Mucosa of gallbladder (tissue), 1 donor: Measurements from ENCODE around the gene N4BP2L1. TPM values are rescaled to one million over a fixed set of nuclear protein-coding genes. Genes with fewer than 3 reads are reported as not detected.

ENCODE experiments used
- DNase-seq: peaks from one replicate; pipeline ENCODE4 v3.0.0-alpha.2; 2020; ENCODE audit warnings: low spot score
- total RNA-seq: library from RNA; stranded (reverse); gene quantifications from one replicate; pipeline ENCODE4 v1.2.1, GENCODE V29; 2021
- donor health status: DM: no; HTN: no; CAD: no.

The N4BP2L1 gene
- total RNA-seq, 1 donor from 2014 or later = 7.2 TPM

DNA sequence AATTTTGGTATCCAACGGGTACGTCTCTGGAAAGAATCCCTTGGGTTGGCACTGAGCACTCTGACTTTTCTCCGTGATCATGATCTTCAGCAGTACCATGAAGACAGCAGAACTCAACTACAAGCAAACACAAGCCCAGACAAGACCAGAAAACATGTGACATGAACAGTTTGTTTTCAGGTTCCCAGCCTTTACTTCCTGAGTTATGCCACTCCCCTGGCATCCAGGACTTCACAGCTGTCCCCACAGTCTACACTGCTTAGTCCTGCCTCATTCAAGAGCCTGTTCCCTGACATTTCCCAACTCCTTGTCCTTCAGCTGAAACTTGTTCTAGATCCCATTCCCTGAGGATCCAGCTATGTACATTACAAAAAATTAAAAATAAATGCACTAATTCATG is 4.9 kb upstream of the N4BP2L1 start:
- no peak for DNase-seq

DNA sequence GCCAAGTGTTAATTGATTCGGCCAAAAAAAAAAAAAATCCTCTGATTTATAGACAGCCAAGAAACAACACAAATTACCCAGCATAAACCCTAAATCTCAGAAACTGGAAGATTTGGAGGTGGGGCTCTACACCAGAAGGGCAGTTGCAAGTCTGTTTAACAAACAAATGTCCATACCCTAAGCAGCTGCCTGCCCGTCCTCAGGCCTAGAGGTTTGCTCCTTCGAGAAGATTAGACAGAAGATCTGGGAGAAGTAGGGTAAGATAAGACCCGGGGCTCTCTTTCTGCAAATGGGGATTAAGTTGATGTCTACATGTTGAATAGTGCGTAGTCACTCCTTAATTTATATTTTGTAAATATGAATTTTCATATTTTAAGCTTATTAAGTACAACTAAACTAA is 3.4 kb upstream of the N4BP2L1 start:
- DNase-seq = no peak

DNA sequence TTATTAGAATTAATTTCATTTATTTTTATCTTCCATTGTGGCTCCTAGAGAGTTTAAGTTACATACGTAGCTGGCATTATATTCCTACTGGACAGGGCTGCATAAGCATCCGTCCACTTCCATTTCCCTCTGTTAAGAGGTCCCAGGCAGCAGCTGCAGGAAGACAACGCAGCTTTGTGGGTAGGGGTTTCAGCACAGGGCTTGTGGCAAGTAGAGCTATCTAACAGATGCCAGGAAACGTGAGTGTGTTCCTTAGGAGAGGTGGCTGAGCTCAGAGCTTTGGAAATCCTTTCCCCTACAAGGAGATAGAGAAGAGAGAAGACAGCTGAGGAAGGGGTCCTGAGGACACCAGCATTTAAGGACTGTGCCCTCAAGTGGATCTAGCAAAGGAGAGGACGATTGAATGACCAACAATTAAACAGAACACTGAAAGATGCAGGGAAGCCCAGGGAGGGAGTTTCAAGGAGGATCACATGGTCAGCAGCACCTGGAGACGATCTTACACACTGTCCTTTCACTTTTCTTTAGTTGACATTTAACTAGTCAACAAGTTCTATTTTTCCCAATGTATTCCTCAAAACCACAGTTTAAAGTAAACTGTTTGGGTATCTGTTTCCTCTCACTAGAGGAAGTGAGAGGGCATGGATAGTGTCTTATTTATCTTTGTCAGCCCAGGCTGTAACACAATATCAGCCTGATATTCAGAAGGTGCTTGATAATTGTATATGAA is 2.3 kb upstream of the N4BP2L1 start:
- DNase-seq = no peak

DNA sequence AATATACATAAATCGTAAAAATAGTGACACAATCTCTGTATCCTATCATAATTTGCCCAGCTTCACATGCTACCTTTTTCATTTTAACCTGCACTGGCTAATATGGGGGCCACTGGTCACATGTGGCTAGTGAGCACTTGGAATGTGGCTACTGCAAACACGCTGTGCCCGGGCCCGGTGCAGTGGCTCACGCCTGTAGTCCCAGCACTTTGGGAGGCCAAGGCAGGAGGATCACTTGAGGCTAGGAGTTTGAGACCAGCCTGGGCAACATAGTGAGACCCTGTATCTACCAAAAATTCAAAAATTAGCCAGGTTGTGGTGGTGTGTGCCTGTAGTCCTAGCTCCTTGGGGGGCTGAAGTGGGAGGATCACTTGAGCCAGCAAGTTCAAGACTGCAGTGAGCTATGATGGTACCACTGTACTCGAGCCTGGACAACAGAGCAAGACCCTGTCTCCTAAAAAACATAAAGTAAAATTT is 1.5 kb upstream of the N4BP2L1 start:
- no peak for DNase-seq

DNA sequence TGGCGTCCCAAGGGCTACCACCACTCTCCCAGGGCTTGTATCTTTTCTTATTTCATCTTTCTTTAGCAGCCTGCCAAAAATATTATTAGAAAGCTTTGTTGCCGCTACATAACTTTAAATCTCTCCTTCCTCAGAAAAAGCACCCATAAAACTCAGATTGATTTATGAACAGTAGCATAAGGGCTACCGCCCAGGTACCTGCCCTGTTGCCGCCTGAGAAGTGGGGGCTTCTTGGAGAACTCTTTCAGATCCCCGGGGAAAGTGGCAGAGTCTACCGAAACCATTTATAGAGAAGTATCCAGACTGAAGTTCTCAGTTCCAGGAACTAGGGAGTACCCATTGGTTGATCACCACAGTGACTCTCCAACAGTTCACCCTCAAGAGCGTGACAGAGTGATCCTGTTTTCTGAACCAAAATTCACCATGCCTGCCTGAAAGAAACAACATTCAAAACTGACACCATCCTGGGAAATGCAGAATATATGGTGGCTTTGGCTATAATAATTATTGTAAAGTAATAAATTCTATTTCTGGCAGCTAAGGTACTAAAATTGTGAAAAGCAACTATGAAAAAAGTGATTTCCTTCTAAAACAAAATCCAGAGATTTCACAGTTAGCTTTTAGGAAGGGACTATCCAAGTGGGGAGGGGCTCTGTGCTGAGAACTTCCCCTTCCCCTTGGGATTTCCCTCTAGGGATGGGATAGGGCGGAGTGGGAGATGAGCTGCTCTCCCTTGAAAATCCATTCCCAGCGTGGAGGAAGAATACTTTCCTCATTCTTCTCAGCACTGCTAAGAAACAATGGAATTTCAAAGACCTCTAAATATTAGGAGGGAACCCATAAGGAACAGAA is 877 bp upstream of the N4BP2L1 start:
- DNase-seq = no peak

DNA sequence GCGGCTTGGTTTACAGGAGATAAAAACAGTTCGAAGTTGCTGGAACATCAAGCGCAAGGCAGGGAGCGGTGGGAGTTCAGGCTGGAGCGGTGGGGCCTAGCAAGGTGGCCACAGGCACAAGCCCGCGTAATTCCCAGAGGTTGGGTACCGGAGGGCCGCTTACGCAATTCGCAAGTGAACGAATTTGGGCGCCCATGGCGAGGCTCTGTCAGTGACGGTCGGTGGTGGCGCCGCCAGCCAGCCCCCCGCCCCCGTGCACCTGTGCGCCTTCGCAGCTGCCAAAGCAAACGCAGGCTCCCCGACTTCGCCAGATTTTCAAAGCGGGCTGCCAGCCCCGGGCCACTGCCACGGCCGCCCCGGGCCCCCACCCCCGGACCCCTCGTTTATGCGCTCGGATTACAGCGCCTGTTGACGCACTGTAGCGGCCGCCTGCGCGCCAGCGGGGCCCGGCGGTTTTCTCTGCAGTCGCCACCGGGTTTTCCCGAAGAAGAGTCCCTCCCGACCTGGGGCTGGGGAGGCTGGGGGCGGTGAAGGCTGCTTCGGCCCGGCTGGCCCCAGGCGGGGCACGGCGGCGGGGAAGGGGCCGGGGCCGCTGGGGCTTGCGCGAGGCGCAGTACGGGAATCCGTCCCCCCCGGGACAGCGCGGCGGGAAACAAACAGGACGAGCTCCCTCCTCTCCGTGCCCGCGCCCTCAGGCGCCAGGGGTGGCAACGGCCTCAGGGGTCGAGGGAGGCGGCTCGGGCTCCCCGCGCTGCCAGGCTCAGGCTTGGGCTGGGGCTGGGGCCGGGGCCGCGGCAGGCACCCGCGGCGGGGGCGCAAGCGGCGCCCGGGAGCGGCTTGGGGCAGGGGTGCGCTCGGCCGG is 709 bp downstream of the N4BP2L1 start:
- DNase-seq = peak; percentile 25

DNA sequence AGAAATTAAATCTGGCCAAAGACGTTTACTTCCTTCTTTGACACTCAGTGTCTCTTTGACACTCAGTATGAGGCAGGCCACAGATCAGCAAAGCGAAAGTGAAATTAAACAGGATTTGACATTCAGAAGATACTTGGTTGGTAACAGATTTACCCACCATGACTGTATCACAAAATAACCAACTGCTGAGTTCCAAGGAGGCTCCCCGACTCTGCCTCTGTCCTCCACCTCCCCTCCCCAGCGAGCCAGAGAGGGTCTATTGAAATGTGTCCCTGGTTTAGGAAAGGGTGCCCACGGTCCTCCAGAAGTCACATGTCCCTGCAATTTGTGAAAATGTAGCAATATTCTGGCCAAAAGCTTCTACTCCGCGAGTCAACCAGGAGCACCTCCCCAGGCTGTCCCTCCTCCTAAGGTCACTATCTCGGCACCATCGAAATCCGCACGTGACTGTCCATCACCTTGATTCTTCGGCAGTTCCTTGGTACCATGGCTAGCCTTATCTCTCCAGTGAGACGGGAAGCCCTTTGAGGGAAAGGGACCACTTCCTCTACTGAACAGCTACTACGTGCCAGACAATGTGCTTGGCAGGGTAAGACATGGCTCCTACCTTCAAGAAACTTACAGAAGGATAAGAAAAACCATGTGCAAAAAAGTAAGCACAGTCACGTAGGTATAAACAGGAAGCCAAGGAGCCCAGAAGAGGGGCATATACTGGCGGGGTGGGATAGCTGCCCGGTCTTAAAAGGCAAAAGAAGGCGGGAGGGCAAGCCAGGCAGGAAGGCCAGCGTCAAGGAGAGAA is 1.5 kb downstream of the N4BP2L1 start:
- DNase-seq = no peak

DNA sequence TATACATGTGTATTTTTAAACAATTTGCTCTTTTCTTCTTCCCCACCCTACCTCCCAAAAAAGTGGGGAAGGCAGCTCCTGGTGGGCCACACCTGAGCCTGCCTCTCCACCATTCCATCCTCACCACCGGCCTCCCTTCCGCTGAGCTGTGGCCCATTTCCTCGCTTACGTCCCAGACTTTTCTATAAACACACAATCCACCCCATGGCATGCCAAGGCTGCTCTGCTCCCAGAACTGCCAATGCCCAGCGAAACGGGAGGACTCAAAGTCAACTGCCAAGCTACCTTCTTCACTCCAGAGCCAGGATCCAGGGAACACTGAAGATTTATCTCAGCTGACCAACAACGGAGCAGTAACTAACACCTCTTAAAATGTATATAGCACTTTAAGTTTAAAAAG is 2.8 kb downstream of the N4BP2L1 start:
- no peak for DNase-seq

DNA sequence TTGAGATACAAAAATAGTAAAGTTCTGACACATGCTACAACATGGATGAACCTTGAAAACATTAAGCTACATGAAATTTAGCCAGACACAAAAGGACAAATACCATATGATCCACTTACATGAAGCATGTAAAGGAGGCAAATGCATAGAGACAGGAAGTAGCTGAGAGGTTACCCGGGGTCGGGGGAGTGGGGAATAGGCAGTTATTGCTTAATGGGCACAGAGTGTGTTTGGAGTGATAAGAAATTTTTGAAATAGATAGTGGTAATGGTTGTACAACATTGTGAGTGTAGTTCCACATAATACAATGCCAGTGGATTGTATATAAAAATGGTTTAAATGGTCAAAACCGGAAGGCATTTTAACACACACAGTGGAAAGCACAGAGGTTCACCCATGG is 4.3 kb downstream of the N4BP2L1 start:
- no peak for DNase-seq

DNA sequence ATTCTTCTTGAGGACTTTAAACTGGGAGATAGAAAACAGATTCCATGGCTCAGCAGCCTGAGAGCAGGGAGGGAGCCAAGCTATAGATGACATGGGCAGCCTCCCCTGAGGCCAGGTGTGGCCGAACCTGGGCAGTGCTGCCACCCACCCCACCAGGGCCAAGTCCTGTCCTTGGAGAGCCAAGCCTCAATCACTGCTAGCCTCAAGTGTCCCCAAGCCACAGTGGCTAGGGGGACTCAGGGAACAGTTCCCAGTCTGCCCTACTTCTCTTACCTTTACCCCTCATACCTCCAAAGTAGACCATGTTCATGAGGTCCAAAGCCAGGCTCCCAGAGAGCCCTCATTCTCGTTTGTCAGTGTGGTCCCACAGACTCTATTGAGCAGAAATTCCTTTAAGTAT is 8.1 kb downstream of the N4BP2L1 start:
- DNase-seq = no peak

DNA sequence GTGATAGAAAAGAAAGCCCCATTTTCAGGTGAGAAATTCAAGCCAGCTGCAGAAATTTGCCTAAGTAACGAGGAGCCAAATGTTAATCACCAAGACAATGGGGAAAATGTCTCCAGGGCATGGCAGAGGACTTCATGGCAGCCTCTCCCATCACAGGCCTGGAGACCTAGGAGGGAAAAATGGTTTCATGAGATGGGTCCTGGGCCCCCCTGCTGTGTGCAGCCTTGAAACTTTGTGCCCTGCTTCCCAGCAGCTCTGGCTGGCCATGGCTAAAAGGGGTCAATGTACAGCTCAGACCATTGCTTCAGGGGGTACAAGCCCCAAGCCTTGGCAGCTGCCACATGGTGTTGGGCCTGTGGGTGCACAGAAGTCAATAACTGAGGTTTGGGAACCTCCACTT is 9.9 kb downstream of the N4BP2L1 start:
- DNase-seq = no peak

DNA sequence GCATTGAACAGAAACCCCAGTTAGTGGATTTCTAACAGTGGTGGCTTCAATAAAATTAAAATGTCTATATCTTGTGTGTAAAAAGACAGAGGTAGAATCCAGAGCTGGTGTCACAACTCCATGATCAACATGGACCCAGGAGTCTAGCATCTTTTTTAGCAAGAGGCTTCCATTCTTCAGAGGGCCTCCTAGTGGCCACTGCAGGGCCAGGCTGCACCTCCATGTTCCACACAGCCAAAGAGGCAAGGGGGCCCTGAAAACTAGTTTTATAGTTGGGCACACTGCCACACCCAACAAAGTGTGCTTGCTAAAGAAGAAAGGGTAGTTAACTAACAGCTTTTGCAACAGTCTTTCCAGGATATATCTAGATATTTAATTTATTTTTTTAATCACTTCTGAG is 12.9 kb downstream of the N4BP2L1 start:
- DNase-seq = no peak

DNA sequence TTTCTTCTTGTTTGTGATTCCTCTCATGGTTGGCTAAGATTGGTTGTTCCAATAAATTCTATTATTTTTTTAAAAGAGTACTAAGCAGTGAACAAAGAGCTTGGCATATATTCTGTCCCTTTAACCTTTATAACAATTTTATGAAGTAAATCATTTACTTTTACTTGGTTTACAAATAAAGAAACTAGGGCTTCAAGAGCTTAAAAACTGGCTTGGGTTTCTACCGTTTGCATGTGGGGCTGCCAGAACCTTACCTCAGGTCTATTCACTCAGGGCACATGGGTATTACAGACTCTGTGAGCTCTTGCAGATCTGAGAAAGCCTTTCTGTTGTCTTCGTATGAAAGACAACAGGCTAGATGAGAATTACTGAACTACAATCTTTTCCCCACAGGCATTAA is 13.3 kb downstream of the N4BP2L1 start:
- DNase-seq = no peak

DNA sequence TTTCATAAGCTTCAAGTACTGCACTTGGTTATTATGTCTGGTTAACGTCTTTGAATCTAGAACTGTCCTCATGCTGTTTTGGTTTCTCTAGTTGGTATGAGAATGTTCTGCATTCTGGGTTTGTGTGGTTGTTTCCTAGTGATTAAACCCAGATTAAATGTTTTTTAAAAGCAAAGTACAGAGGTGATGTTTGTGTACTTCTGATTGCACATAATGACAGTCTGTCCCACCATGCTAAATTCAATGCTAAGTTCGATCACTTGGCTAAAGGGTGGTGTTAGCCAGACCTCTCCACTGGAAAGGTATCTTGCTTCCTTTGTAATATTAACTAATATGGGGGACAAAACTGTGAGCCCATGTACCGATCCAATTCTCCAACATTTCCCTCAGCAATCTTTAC is 14.6 kb downstream of the N4BP2L1 start:
- no peak for DNase-seq

DNA sequence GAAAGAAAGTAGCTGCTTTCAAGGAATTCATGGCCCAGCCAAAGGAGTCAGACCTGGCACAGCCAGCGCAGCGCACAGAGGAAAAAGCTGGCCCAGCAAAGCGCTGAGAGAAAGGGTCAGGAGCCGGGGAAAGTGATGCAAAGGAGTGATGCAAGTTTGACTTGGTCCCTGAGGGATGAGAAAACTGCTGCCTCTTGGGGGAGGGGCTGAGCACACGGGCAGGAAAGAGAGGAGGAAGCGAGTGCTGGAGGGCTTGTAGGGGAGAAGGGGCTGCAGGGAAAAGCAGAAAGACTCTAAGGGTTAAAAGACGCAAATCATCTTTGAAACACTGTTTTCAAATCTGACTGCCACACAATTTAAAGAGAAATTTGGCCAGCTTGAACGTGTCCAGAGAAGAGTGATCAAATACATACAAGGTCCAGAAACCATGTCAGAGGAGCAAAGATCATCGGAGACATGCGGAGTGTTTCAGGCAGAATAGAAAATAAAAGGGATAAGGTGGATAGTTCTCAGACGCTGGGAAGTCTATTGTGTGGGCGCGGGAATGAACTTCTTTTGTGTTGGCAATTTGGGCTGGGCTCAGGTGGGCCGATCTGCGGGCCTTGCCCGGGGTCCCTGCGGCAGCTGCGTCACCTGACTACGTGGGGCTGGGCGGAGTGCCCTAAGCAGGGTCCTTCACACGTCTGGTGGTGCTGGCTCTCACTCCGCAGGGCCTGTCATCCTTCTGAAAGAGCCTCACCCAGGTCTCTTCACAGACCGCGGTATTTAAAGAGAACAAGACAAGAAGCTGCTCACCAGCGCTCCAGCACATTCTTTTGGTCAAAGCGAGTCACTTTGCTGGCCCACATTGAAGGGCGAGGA is 18.1 kb downstream of the N4BP2L1 start:
- no peak for DNase-seq

DNA sequence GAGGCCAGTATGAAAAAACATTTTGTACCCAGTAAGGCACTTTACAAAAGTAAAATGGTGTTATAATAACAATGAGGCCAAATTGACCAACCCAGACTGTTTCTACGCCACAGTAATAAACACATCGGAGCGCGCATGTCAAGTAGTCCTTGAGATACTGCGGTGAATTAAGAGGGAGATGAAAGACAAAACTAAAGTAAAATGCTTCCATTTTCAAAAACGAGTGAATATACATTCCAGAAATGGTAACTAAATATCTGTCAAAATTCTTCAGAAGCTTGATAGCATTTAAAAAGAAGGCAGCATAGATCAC is 19.0 kb downstream of the N4BP2L1 start:
- no peak for DNase-seq

DNA sequence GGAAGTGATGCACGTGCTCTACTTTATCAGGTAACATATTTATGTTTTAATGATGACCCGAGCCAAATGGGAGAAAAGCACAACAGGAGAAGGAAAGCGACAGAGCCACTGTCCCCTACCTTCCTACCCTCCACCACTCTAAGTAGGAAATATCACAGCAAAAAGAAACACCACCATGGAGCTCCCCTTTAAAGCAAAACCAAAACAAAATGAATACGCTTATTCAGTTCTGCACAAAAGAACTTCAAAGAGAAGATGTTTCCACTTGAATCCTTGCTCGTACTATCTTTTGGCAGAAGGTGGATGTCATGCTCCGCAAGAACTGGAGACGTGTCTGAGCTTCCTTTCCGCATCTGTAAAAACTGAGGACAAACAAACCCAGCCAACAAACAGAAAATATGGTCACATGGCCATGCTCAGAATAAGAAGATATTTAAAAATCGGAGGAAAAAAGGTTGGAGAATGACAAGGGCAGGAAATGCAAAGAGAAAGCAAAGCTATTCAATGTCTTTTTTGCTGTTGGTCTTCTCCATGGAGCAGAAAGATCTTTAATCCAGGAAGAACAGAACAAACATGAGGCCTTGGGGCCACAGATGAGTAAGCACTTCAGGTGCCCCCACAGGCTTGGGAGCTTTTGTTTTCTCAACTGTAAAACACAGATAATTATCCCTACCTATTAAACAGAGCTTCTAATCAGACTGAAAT is 19.5 kb downstream of the N4BP2L1 start:
- DNase-seq = no peak

DNA sequence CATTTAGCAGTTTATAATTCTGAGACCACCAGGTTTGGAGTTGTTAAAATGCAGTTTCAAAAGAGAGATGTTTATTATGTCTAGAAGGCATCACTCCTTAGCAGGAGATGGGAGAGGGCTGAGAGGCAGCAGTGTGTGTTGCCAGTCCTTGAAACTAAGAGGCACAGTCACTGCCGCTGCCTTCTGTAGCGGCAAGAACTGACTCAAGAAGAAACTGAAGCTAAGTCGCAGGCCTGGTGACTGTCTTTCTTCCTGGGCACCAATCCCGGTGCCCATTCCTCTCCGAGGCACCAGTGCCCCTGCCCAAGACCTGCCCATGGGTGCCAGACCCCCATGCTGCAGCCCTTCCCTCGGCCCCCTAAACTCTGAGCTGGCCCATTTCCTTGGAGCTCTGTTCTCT is 20.1 kb downstream of the N4BP2L1 start:
- DNase-seq = no peak

DNA sequence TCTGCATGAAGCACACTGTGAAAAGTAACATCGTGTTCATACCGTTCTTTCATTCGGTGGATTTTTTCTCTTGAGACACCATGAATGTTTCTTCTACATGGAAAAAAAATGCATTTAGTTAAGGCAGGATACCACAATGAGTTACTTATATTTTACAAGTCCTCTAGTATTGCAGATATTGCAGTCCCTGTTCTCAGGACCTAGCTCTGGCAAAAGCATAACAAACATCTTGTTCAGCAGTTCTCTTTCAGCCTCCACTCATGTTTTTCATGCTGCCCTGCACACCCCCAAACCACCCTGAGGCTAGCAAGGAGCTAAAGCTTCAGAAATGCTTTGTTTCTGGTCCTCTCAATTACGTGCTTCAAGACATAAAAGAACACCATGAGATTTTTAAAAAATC is 24.8 kb downstream of the N4BP2L1 start:
- no peak for DNase-seq

DNA sequence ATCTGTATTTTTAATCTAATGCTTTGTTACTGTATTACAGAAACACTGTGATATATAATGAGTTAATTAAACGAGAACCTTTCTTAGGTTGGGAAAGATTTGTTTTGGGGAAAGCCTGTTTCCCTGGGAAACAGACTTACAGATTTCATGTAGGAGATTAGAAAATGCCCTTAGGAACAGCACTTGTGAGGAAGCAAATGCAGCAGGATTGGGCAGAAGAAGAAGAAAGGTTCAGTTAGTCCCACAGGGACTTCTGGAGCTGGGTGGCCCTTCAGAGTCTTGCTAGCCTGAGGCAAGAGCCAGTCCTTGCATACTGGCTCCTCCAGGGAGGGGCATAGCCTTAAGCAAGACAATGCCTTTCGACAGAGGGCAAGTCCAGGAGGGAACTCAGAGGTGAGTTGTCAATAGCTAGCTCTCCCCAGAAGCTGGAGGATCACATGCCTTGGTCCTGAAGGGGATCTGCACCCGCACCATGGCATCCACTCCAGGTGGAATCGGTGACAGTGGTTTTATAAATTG is 36.8 kb downstream of the N4BP2L1 start:
- no peak for DNase-seq
